Epithelial cell of alveolus of lung (primary cell): ENCODE measurements around the gene NKAIN2. TPM values are rescaled to one million over a fixed set of nuclear protein-coding genes. Genes with fewer than 3 reads are reported as not detected.

Experiments used
- total RNA-seq: library from RNA; depleted of rRNA; stranded (reverse); fragments of >200 nt; gene quantifications from 2 replicates; pipeline ENCODE4 v1.2.1, GENCODE V29; 2015

Gene NKAIN2
- under 0.01 TPM in 1 of 2 replicates, not detected in the other for total RNA-seq

GRCh38 chr6:123803504-123804013 is at the start of gene NKAIN2:
Gene NKAIN2, plus strand, starts transcription at chr6:123803865.

Other genes starting within 250 kb of the NKAIN2 start
- gene TRDN, start 166.9 kb upstream of the NKAIN2 start, total RNA-seq = not detected in 2 replicates